Measurements from ENCODE around the gene ACOXL.
"Not testable (repeated sequence)": the region's sequence is repeated elsewhere in the genome, so short reads cannot be mapped to it uniquely, and the experiment has no call there.

ACOXL gene

GRCh38 chr2:110934948-110935347, 202.6 kb downstream of the ACOXL start:
- FAIRE-seq: no peak

- no peak for FAIRE-seq
These were observed 208.1 kb downstream of the ACOXL start for GRCh38 chr2:110940376-110940910.

GRCh38 chr2:110941226-110941625, 208.9 kb downstream of the ACOXL start:
- no peak for FAIRE-seq

GRCh38 chr2:110943070-110943634, 210.8 kb downstream of the ACOXL start:
- no peak for FAIRE-seq

- no peak for FAIRE-seq
These were observed 214.5 kb downstream of the ACOXL start for GRCh38 chr2:110946902-110947301.

GRCh38 chr2:110948027-110948674, 215.8 kb downstream of the ACOXL start:
- FAIRE-seq: no peak

- FAIRE-seq: no peak
These were observed 217.9 kb downstream of the ACOXL start for GRCh38 chr2:110950281-110950680.

- FAIRE-seq: no peak
These were observed 222.7 kb downstream of the ACOXL start for GRCh38 chr2:110955045-110955444.

GRCh38 chr2:110955556-110955955, 223.2 kb downstream of the ACOXL start:
- no peak for FAIRE-seq

GRCh38 chr2:110957293-110957692, 224.9 kb downstream of the ACOXL start:
- FAIRE-seq: no peak

GRCh38 chr2:110958346-110959119, 226.2 kb downstream of the ACOXL start:
- no peak for FAIRE-seq

GRCh38 chr2:110959198-110959597, 226.8 kb downstream of the ACOXL start:
- FAIRE-seq: no peak

- FAIRE-seq: no peak
These were observed 227.9 kb downstream of the ACOXL start for GRCh38 chr2:110960281-110960680.

- no peak for FAIRE-seq
These were observed 228.6 kb downstream of the ACOXL start for GRCh38 chr2:110960954-110961353.

- not testable (repeated sequence) for FAIRE-seq
These were observed 229.3 kb downstream of the ACOXL start for GRCh38 chr2:110961643-110962042.

- FAIRE-seq: no peak
These were observed 237.3 kb downstream of the ACOXL start for GRCh38 chr2:110969696-110970095.

GRCh38 chr2:110970201-110970600, 237.8 kb downstream of the ACOXL start:
- FAIRE-seq: no peak

GRCh38 chr2:110971811-110972210, 239.4 kb downstream of the ACOXL start:
- FAIRE-seq: no peak

- no peak for FAIRE-seq
These were observed 240.9 kb downstream of the ACOXL start for GRCh38 chr2:110973262-110973661.

- no peak for FAIRE-seq
These were observed 245.0 kb downstream of the ACOXL start for GRCh38 chr2:110977403-110977802.

- no peak for FAIRE-seq
These were observed 245.8 kb downstream of the ACOXL start for GRCh38 chr2:110978148-110978547.

- FAIRE-seq: no peak
These were observed 246.5 kb downstream of the ACOXL start for GRCh38 chr2:110978756-110979470.
